Measurements from ENCODE around the gene KATNB1. TPM values are rescaled to one million over a fixed set of nuclear protein-coding genes. Genes with fewer than 3 reads are reported as not detected.

KATNB1 gene
- polyA plus RNA-seq, 1 of the 3 experiments (the other 2 are of a cell fraction), result 43.7 TPM

GRCh38 chr16:57801098-57801808 is 65.7 kb downstream of the KATNB1 start:
- peaks cover 58% of the 10 kb centered on the region for H3K79me2 ChIP-seq (ENCODE audit: insufficient read depth)
- DNase-seq, result peak; percentile 58

More at GRCh38 chr16:57801098-57801808, 65.7 kb downstream of the KATNB1 start:
- Histone ChIP-seq H2AFZ (ENCODE audit: low read depth) (peak overlapping the region; percentile 69; the same call in 1 of the 2 replicates), H3K27me3 (ENCODE audit: insufficient read depth) (no peaks in the 10 kb centered on the region), H3F3A (replicated peaks; ENCODE audit: insufficient read depth) (peaks cover 3% of the 10 kb centered on the region), H3K4me3 (ENCODE audit: low read depth in 2 of 2, low read length in 1 of 2) (peak overlapping the region; percentile 62 to 86), H3K4me2 (peak overlapping the region; percentile 76), H4K20me1 (ENCODE audit: insufficient read depth) (peaks cover 39% of the 10 kb centered on the region), H3K4me1 (ENCODE audit: control insufficient read depth in 1 of 2, insufficient read depth in 2 of 2, low read depth in 1 of 2, low read length in 1 of 2) (peaks cover 27 to 29% of the 10 kb centered on the region in 2 experiments; a peak in 2 of 4 replicates), H3K9ac (peak overlapping the region; percentile 97), H3K27ac (ENCODE audit: low read depth in 2 of 2, low read length in 1 of 2) (peak overlapping the region; percentile 48 to 85; a peak in 3 of 4 replicates), H3K9me3 (no peaks in the 10 kb centered on the region), H3K36me3 (replicated peaks in 1 of 2; ENCODE audit: control insufficient read depth in 1 of 2, insufficient read depth in 2 of 2, low read length in 1 of 2) (peaks cover 7 to 10% of the 10 kb centered on the region in 2 experiments), H3K9me2 (no peaks in the 10 kb centered on the region)
- WGBS (ENCODE audit: low lambda C conversion rate), result 20% methylated on average over 4 of the region's 5 CpGs
- ChIA-PET CTCF (interaction anchor here (0.5 to 2.1 kb wide), 8 partner anchors 15 to 385 kb away, joined by 3 to 8 read pairs (median 3); no protein-coding TSS in a partner anchor), POLR2A (no interaction called here)
- no peak for TF ChIP-seq GABPA (IDR thresholded peaks at IDR 0.05; ENCODE audit: low read depth)
- TF ChIP-seq PBX3 (IDR thresholded peaks at IDR 0.05), result no peak
- TF ChIP-seq NFIC (IDR thresholded peaks at IDR 0.05; ENCODE audit: borderline replicate concordance), result no peak
- TF ChIP-seq CTCF (IDR thresholded peaks at IDR 0.05), result 0 out of 2 replicates have a peak, but pooled peaks have one; percentile 30
- peak; percentile 13; the same call in 1 of the 2 replicates for TF ChIP-seq TEAD4 (IDR thresholded peaks at IDR 0.05; ENCODE audit: borderline replicate concordance, insufficient read depth)
- TF ChIP-seq, protein P1, sequence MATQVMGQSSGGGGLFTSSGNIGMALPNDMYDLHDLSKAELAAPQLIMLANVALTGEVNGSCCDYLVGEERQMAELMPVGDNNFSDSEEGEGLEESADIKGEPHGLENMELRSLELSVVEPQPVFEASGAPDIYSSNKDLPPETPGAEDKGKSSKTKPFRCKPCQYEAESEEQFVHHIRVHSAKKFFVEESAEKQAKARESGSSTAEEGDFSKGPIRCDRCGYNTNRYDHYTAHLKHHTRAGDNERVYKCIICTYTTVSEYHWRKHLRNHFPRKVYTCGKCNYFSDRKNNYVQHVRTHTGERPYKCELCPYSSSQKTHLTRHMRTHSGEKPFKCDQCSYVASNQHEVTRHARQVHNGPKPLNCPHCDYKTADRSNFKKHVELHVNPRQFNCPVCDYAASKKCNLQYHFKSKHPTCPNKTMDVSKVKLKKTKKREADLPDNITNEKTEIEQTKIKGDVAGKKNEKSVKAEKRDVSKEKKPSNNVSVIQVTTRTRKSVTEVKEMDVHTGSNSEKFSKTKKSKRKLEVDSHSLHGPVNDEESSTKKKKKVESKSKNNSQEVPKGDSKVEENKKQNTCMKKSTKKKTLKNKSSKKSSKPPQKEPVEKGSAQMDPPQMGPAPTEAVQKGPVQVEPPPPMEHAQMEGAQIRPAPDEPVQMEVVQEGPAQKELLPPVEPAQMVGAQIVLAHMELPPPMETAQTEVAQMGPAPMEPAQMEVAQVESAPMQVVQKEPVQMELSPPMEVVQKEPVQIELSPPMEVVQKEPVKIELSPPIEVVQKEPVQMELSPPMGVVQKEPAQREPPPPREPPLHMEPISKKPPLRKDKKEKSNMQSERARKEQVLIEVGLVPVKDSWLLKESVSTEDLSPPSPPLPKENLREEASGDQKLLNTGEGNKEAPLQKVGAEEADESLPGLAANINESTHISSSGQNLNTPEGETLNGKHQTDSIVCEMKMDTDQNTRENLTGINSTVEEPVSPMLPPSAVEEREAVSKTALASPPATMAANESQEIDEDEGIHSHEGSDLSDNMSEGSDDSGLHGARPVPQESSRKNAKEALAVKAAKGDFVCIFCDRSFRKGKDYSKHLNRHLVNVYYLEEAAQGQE (IDR thresholded peaks at IDR 0.05; ENCODE audit: low read depth, low read length), result peak; percentile 54; the same call in 1 of the 2 replicates
- peak; percentile 73 for TF ChIP-seq JUND (IDR thresholded peaks at IDR 0.05)
- TF ChIP-seq RFX5 (IDR thresholded peaks at IDR 0.05; ENCODE audit: low read length), result no peak
- TF ChIP-seq FOXM1 (IDR thresholded peaks at IDR 0.05; ENCODE audit: low read depth), result no peak
- peak; percentile 23; the same call in 1 of the 2 replicates for TF ChIP-seq TCF12 (IDR thresholded peaks at IDR 0.05)
- peak; percentile 63; the same call in 1 of the 2 replicates for TF ChIP-seq SIN3A (IDR thresholded peaks at IDR 0.05; ENCODE audit: borderline replicate concordance, low read depth, low read length)
- 0 out of 4 replicates have a peak, but pooled peaks of 1 of the 2 experiments have one; percentile 9 for TF ChIP-seq EP300 (IDR thresholded peaks at IDR 0.05; ENCODE audit: borderline replicate concordance in 1 of 2, low read depth in 1 of 2, low read length in 1 of 2)
- no peak; the same call in 1 of the 2 replicates for TF ChIP-seq SMC3 (IDR thresholded peaks at IDR 0.05; ENCODE audit: low read depth, low read length)
- no peak for TF ChIP-seq ZBTB33 (IDR thresholded peaks at IDR 0.05; ENCODE audit: borderline replicate concordance, low read depth)
- no peak for TF ChIP-seq YY1 (IDR thresholded peaks at IDR 0.05; ENCODE audit: low read depth)
- TF ChIP-seq MEF2A (IDR thresholded peaks at IDR 0.05; ENCODE audit: borderline replicate concordance, low read depth), result no peak
- no peak for TF ChIP-seq RCOR1 (IDR thresholded peaks at IDR 0.05; ENCODE audit: low read length)
- TF ChIP-seq GATA2 (CRISPR knock-in tag; IDR thresholded peaks at IDR 0.05), result no peak
- TF ChIP-seq POLR2AphosphoS5 (IDR thresholded peaks at IDR 0.05; ENCODE audit: low read depth, low read length), result 0 out of 2 replicates have a peak, but pooled peaks have one; percentile 19
- no peak for TF ChIP-seq FOXJ3 (CRISPR knock-in tag; IDR thresholded peaks at IDR 0.05)
- no peak for TF ChIP-seq ELF1 (IDR thresholded peaks at IDR 0.05)
- peak; percentile 73; the same call in 1 of the 2 replicates for TF ChIP-seq FOSL2 (IDR thresholded peaks at IDR 0.05; ENCODE audit: borderline replicate concordance, low read depth)
